ENCODE measurements around the gene STOM.

- no peak for TF ChIP-seq POLR2A (IDR thresholded peaks at IDR 0.05)
- no peak for TF ChIP-seq CTCF (IDR thresholded peaks at IDR 0.05)
Measured at GRCh38 chr9:121324316-121324715, 45.7 kb downstream of the STOM start.

Data from esophagus squamous epithelium (tissue), 4 donors.